ENCODE results near the gene HPD. TPM values are rescaled to one million over a fixed set of nuclear protein-coding genes. Genes with fewer than 3 reads are reported as not detected.

Gene HPD
- total RNA-seq, 1 donor from 2014 or later, result not detected

GRCh38 chr12:121810234-121810817 lies 48.3 kb downstream of the HPD start:
- DNase-seq (no peak), ATAC-seq (ENCODE audit: low read depth) (no peak)
- Mint-ChIP-seq H3K27me3 (no peaks in the 10 kb centered on the region), H3K4me3 (no peak overlapping the region), H3K36me3 (ENCODE audit: low read depth) (peaks cover 63% of the 10 kb centered on the region), H3K4me1 (peaks cover 64% of the 10 kb centered on the region), H3K27ac (no peak overlapping the region), H3K9me3 (no peaks in the 10 kb centered on the region)
- ChIA-PET CTCF (interaction anchor here (0.9 to 14.3 kb wide), 10 partner anchors 9 to 348 kb away, joined by 3 to 635 read pairs (median 10); partner anchors contain the start of gene RHOF), POLR2A (interaction anchor here (0.7 to 29.6 kb wide), 2 partner anchors 22 to 252 kb away, joined by 3 to 1155 read pairs; partner anchors contain the start of genes RHOF and SETD1B)
- intact Hi-C loops (cut with micrococcal nuclease), result no loop called here
- TF ChIP-seq CTCF (IDR thresholded peaks at IDR 0.05), result no peak

- Mint-ChIP-seq H3K27ac (no peak overlapping the region), H3K9me3 (no peaks in the 10 kb centered on the region), H3K4me3 (no peak overlapping the region), H3K27me3 (no peaks in the 10 kb centered on the region), H3K36me3 (ENCODE audit: low read depth) (peaks cover 57% of the 10 kb centered on the region), H3K4me1 (peaks cover 68% of the 10 kb centered on the region)
- ATAC-seq (ENCODE audit: low read depth), result no peak
- ChIA-PET CTCF (interaction anchor here (3.7 to 14.3 kb wide), 2 partner anchors 15 to 28 kb away, joined by 27 to 635 read pairs; partner anchors contain the start of gene RHOF), POLR2A (interaction anchor here (29.6 kb wide), 1 partner anchor 22 kb away, joined by 1155 read pairs; the partner anchor contains the start of genes RHOF and SETD1B)
- intact Hi-C loops (cut with micrococcal nuclease), result no loop called here
- no peak for DNase-seq
- TF ChIP-seq CTCF (IDR thresholded peaks at IDR 0.05), result no peak
Observed at GRCh38 chr12:121809712-121810116, 48.9 kb downstream of the HPD start.

DNA sequence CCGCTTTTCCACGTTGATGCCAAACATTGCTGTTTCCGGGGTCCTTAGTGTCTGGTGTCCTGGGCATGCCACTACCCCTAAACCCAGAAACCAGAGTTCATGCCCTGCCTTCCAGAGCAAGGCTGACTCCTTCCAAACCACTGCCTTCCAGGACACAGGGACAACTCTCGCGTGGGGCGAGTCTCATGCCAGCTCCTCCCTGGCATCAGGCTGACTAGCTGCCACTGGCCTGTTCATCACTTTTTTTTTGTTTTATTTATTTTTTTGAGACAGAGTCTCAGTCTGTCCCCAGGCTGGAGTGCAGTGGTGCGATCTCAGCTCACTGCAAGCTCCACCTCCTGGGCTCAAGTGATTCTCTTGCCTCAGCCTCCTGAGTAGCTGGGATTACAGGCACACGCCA lies 50.0 kb downstream of the HPD start:
- peak overlapping the region; percentile 6 for H3K27ac Mint-ChIP-seq
- intact Hi-C loops (cut with micrococcal nuclease), result no loop called here
- peaks cover 53% of the 10 kb centered on the region for H3K36me3 Mint-ChIP-seq (ENCODE audit: low read depth)
- ChIA-PET POLR2A (interaction anchor here (29.6 kb wide), 1 partner anchor 21 kb away, joined by 1155 read pairs; the partner anchor contains the start of genes RHOF and SETD1B), CTCF (interaction anchor here (14.3 kb wide), 1 partner anchor 14 kb away, joined by 635 read pairs; the partner anchor contains the start of gene RHOF)
- H3K4me1 Mint-ChIP-seq, result peaks cover 67% of the 10 kb centered on the region
- ATAC-seq (ENCODE audit: low read depth) (no peak), DNase-seq (no peak)
- H3K4me3 Mint-ChIP-seq, result no peak overlapping the region
- H3K9me3 Mint-ChIP-seq, result no peaks in the 10 kb centered on the region
- H3K27me3 Mint-ChIP-seq, result no peaks in the 10 kb centered on the region
- TF ChIP-seq CTCF (IDR thresholded peaks at IDR 0.05), result no peak

GRCh38 chr12:121807642-121808347 lies 50.9 kb downstream of the HPD start:
- Mint-ChIP-seq H3K27ac (peak overlapping the region; percentile 46), H3K9me3 (no peaks in the 10 kb centered on the region), H3K4me3 (peak overlapping the region; percentile 32), H3K4me1 (peaks cover 60% of the 10 kb centered on the region), H3K27me3 (no peaks in the 10 kb centered on the region), H3K36me3 (ENCODE audit: low read depth) (peaks cover 51% of the 10 kb centered on the region)
- no peak for ATAC-seq (ENCODE audit: low read depth)
- no peak for DNase-seq
- intact Hi-C loops (cut with micrococcal nuclease), result loop anchor here (1.0 kb wide), 1 partner anchor 12 kb away; no protein-coding TSS in a partner anchor
- ChIA-PET POLR2A (interaction anchor here (0.5 to 29.6 kb wide), 5 partner anchors 20 to 1311 kb away, joined by 3 to 1155 read pairs (median 4); partner anchors contain the start of genes RHOF and SETD1B), CTCF (interaction anchor here (14.3 kb wide), 1 partner anchor 13 kb away, joined by 635 read pairs; the partner anchor contains the start of gene RHOF)
- no peak for TF ChIP-seq CTCF (IDR thresholded peaks at IDR 0.05)
